H1 (cell line): ENCODE measurements around the gene SIPA1L3.

Experiments used
- CHD2 ChIP-seq: IDR thresholded peaks from 2 replicates; pipeline ENCODE4 v1.6.1; 2012; ENCODE audit warnings: low read length, improper control_type of control experiment
- EP300 ChIP-seq, 2 experiments: IDR thresholded peaks; 1 replicate in 1 of 2; 2 replicates in 1 of 2; pipeline ENCODE4 v1.6.1; 2011 to 2012; ENCODE audit warnings: low read depth in 2 of 2, low read length in 2 of 2, mild to moderate bottlenecking in 2 of 2, borderline replicate concordance in 1 of 2, inconsistent platforms in 1 of 2, moderate library complexity in 1 of 2
- JUN ChIP-seq: IDR thresholded peaks from 2 replicates; pipeline ENCODE4 v1.6.1; 2011; ENCODE audit warnings: low read depth, mild to moderate bottlenecking, improper control_type of control experiment, low read length
- POLR2AphosphoS5 ChIP-seq: IDR thresholded peaks from 2 replicates; pipeline ENCODE4 v1.6.1; 2011; ENCODE audit warnings: low read depth, low read length
- RBBP5 ChIP-seq: IDR thresholded peaks from 2 replicates; pipeline ENCODE4 v1.7.1; 2012; ENCODE audit warnings: low read depth, mild to moderate bottlenecking, inconsistent platforms, low read length, moderate library complexity, borderline replicate concordance
- SIN3A ChIP-seq, 2 experiments: IDR thresholded peaks in 1 of 2; conservative IDR thresholded peaks in 1 of 2; 2 replicates each; pipeline ENCODE4 v1.6.1; 2011 to 2012; ENCODE audit warnings: low read length in 2 of 2, improper control_type of control experiment in 1 of 2, low read depth in 1 of 2, mild to moderate bottlenecking in 1 of 2
- TF ChIP-seq, protein P1 (sequence below), 3 experiments: IDR thresholded peaks; 1 replicate in 2 of 3; 2 replicates in 1 of 3; pipeline versions ENCODE4 v1.5.1 to v1.6.1; 2011; ENCODE audit warnings: low read length in 3 of 3, mild to moderate bottlenecking in 3 of 3, inconsistent platforms in 2 of 3, low read depth in 1 of 3, moderate library complexity in 1 of 3; ENCODE audit not compliant: insufficient read depth in 1 of 3; ENCODE audit errors: control extremely low read depth in 1 of 3
- TF ChIP-seq, protein P2 (sequence below): IDR thresholded peaks from 2 replicates; pipeline ENCODE4 v1.6.1; 2011; ENCODE audit warnings: low read depth, mild to moderate bottlenecking, low read length; ENCODE audit not compliant: insufficient read depth

DNA sequence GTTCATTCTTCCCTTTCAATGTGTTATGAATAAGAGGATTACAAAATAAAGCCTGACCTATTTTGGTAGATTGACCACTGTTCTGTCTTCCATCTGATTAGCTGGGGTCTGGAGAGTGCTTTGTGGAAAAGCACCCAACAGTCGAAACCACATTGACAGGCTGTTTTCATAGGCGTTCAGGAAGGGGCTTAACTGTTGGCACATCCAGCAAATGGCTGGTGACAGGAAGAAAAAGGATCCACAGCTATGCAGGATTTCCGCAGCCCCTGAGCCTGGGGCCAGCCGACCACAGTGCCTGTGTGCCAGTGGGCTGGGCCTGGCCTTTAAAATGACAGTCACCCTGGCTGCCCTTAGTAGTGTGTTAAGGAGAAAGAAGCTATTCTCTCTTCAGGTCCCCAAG lies 113.3 kb downstream of the SIPA1L3 start:
- TF ChIP-seq EP300 (IDR thresholded peaks at IDR 0.05; ENCODE audit: borderline replicate concordance in 1 of 2, low read depth in 2 of 2, low read length in 2 of 2) (no peak), POLR2AphosphoS5 (no peak), CHD2 (no peak), RBBP5 (no peak), SIN3A (conservative IDR thresholded peaks at IDR 0.05 in 1 of 2, IDR thresholded peaks at IDR 0.05 in 1 of 2; ENCODE audit: low read depth in 1 of 2, low read length in 2 of 2) (no peak), JUN (no peak)
- TF ChIP-seq, protein P1, sequence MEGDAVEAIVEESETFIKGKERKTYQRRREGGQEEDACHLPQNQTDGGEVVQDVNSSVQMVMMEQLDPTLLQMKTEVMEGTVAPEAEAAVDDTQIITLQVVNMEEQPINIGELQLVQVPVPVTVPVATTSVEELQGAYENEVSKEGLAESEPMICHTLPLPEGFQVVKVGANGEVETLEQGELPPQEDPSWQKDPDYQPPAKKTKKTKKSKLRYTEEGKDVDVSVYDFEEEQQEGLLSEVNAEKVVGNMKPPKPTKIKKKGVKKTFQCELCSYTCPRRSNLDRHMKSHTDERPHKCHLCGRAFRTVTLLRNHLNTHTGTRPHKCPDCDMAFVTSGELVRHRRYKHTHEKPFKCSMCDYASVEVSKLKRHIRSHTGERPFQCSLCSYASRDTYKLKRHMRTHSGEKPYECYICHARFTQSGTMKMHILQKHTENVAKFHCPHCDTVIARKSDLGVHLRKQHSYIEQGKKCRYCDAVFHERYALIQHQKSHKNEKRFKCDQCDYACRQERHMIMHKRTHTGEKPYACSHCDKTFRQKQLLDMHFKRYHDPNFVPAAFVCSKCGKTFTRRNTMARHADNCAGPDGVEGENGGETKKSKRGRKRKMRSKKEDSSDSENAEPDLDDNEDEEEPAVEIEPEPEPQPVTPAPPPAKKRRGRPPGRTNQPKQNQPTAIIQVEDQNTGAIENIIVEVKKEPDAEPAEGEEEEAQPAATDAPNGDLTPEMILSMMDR (IDR thresholded peaks at IDR 0.05; ENCODE audit: control extremely low read depth in 1 of 3, insufficient read depth in 1 of 3, low read depth in 1 of 3, low read length in 3 of 3): no peak
- TF ChIP-seq, protein P2, sequence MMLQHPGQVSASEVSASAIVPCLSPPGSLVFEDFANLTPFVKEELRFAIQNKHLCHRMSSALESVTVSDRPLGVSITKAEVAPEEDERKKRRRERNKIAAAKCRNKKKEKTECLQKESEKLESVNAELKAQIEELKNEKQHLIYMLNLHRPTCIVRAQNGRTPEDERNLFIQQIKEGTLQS: no peak
